Measurements from ENCODE around the gene UBE2D2.

Gene UBE2D2

GRCh38 chr5:139633295-139634027, 72.3 kb downstream of the UBE2D2 start:
- Histone ChIP-seq H3K36me3 (ENCODE audit: control insufficient read depth in 1 of 2, insufficient read depth in 2 of 2, low read length in 2 of 2) (peaks cover 8 to 21% of the 10 kb centered on the region in 2 donors), H3K9ac (ENCODE audit: low read depth in 1 of 2, low read length in 2 of 2) (no peak overlapping the region), H3K27me3 (ENCODE audit: control insufficient read depth in 1 of 2, insufficient read depth in 2 of 2, low read length in 2 of 2) (no peaks in the 10 kb centered on the region), H3K9me3 (ENCODE audit: control insufficient read depth in 1 of 2, low read length in 2 of 2) (no peaks in the 10 kb centered on the region), H3K27ac (ENCODE audit: low read depth, low read length) (no peak overlapping the region), H3K4me3 (ENCODE audit: low read depth in 1 of 2, low read length in 2 of 2) (no peak overlapping the region), H3K4me1 (ENCODE audit: control insufficient read depth in 1 of 2, insufficient read depth in 2 of 2, low read length in 2 of 2) (peaks cover 32 to 36% of the 10 kb centered on the region in 2 donors)

- H3K27ac ChIP-seq (ENCODE audit: low read depth, low read length) = no peak overlapping the region
- no peaks in the 10 kb centered on the region for H3K9me3 ChIP-seq (ENCODE audit: control insufficient read depth in 1 of 2, low read length in 2 of 2)
- H3K4me3 ChIP-seq (ENCODE audit: low read depth in 1 of 2, low read length in 2 of 2) = no peak overlapping the region
- peaks cover 8 to 16% of the 10 kb centered on the region in 2 donors for H3K36me3 ChIP-seq (ENCODE audit: control insufficient read depth in 1 of 2, insufficient read depth in 2 of 2, low read length in 2 of 2)
- no peaks in the 10 kb centered on the region for H3K27me3 ChIP-seq (ENCODE audit: control insufficient read depth in 1 of 2, insufficient read depth in 2 of 2, low read length in 2 of 2)
- peaks cover 38 to 41% of the 10 kb centered on the region in 2 donors for H3K4me1 ChIP-seq (ENCODE audit: control insufficient read depth in 1 of 2, insufficient read depth in 2 of 2, low read length in 2 of 2)
- no peak overlapping the region for H3K9ac ChIP-seq (ENCODE audit: low read depth in 1 of 2, low read length in 2 of 2)
These were observed 72.8 kb downstream of the UBE2D2 start for GRCh38 chr5:139634028-139634325.

- Histone ChIP-seq H3K27me3 (ENCODE audit: control insufficient read depth in 1 of 2, insufficient read depth in 2 of 2, low read length in 2 of 2) (no peaks in the 10 kb centered on the region), H3K4me1 (ENCODE audit: control insufficient read depth in 1 of 2, insufficient read depth in 2 of 2, low read length in 2 of 2) (peaks cover 40 to 45% of the 10 kb centered on the region in 2 donors), H3K36me3 (ENCODE audit: control insufficient read depth in 1 of 2, insufficient read depth in 2 of 2, low read length in 2 of 2) (peaks cover 4 to 11% of the 10 kb centered on the region in 2 donors), H3K9ac (ENCODE audit: low read depth in 1 of 2, low read length in 2 of 2) (no peak overlapping the region), H3K27ac (ENCODE audit: low read depth, low read length) (no peak overlapping the region), H3K4me3 (ENCODE audit: low read depth in 1 of 2, low read length in 2 of 2) (no peak overlapping the region), H3K9me3 (ENCODE audit: control insufficient read depth in 1 of 2, low read length in 2 of 2) (no peaks in the 10 kb centered on the region)
These were observed 73.4 kb downstream of the UBE2D2 start for GRCh38 chr5:139634541-139634940.

- H3K27ac ChIP-seq (ENCODE audit: low read depth, low read length) = no peak overlapping the region
- no peaks in the 10 kb centered on the region for H3K9me3 ChIP-seq (ENCODE audit: control insufficient read depth in 1 of 2, low read length in 2 of 2)
- H3K4me1 ChIP-seq (ENCODE audit: control insufficient read depth in 1 of 2, insufficient read depth in 2 of 2, low read length in 2 of 2) = peaks cover 44 to 49% of the 10 kb centered on the region in 2 donors
- no peak overlapping the region for H3K9ac ChIP-seq (ENCODE audit: low read depth in 1 of 2, low read length in 2 of 2)
- peaks cover 3 to 6% of the 10 kb centered on the region in 2 donors for H3K36me3 ChIP-seq (ENCODE audit: control insufficient read depth in 1 of 2, insufficient read depth in 2 of 2, low read length in 2 of 2)
- no peaks in the 10 kb centered on the region for H3K27me3 ChIP-seq (ENCODE audit: control insufficient read depth in 1 of 2, insufficient read depth in 2 of 2, low read length in 2 of 2)
- H3K4me3 ChIP-seq (ENCODE audit: low read depth in 1 of 2, low read length in 2 of 2) = no peak overlapping the region
These were observed 74.1 kb downstream of the UBE2D2 start for GRCh38 chr5:139635191-139635590.

- H3K36me3 ChIP-seq (ENCODE audit: control insufficient read depth in 1 of 2, insufficient read depth in 2 of 2, low read length in 2 of 2) = peaks cover 2 to 3% of the 10 kb centered on the region in 2 donors
- no peaks in the 10 kb centered on the region for H3K9me3 ChIP-seq (ENCODE audit: control insufficient read depth in 1 of 2, low read length in 2 of 2)
- H3K4me3 ChIP-seq (ENCODE audit: low read depth in 1 of 2, low read length in 2 of 2) = peak overlapping the region in 1 of 2 donors; percentile 66
- peak overlapping the region in 1 of 2 donors; percentile 30 for H3K9ac ChIP-seq (ENCODE audit: low read depth in 1 of 2, low read length in 2 of 2)
- H3K4me1 ChIP-seq (ENCODE audit: control insufficient read depth in 1 of 2, insufficient read depth in 2 of 2, low read length in 2 of 2) = peaks cover 44 to 49% of the 10 kb centered on the region in 2 donors
- H3K27me3 ChIP-seq (ENCODE audit: control insufficient read depth in 1 of 2, insufficient read depth in 2 of 2, low read length in 2 of 2) = no peaks in the 10 kb centered on the region
- H3K27ac ChIP-seq (ENCODE audit: low read depth, low read length) = peak overlapping the region; percentile 65
These were observed 74.6 kb downstream of the UBE2D2 start for GRCh38 chr5:139635606-139636206.

- peak overlapping the region; percentile 65 for H3K27ac ChIP-seq (ENCODE audit: low read depth, low read length)
- no peaks in the 10 kb centered on the region for H3K9me3 ChIP-seq (ENCODE audit: control insufficient read depth in 1 of 2, low read length in 2 of 2)
- H3K4me3 ChIP-seq (ENCODE audit: low read depth in 1 of 2, low read length in 2 of 2) = peak overlapping the region; percentile 66 to 72
- peaks cover 44 to 52% of the 10 kb centered on the region in 2 donors for H3K4me1 ChIP-seq (ENCODE audit: control insufficient read depth in 1 of 2, insufficient read depth in 2 of 2, low read length in 2 of 2)
- H3K27me3 ChIP-seq (ENCODE audit: control insufficient read depth in 1 of 2, insufficient read depth in 2 of 2, low read length in 2 of 2) = no peaks in the 10 kb centered on the region
- peaks cover 2 to 3% of the 10 kb centered on the region in 2 donors for H3K36me3 ChIP-seq (ENCODE audit: control insufficient read depth in 1 of 2, insufficient read depth in 2 of 2, low read length in 2 of 2)
- peak overlapping the region in 1 of 2 donors; percentile 30 for H3K9ac ChIP-seq (ENCODE audit: low read depth in 1 of 2, low read length in 2 of 2)
These were observed 75.2 kb downstream of the UBE2D2 start for GRCh38 chr5:139636207-139636792.

GRCh38 chr5:139636975-139637408, 75.9 kb downstream of the UBE2D2 start:
- Histone ChIP-seq H3K4me1 (ENCODE audit: control insufficient read depth in 1 of 2, insufficient read depth in 2 of 2, low read length in 2 of 2) (peaks cover 44 to 57% of the 10 kb centered on the region in 2 donors), H3K36me3 (ENCODE audit: control insufficient read depth in 1 of 2, insufficient read depth in 2 of 2, low read length in 2 of 2) (peaks cover 0 to 3% of the 10 kb centered on the region in 2 donors), H3K27me3 (ENCODE audit: control insufficient read depth in 1 of 2, insufficient read depth in 2 of 2, low read length in 2 of 2) (no peaks in the 10 kb centered on the region), H3K4me3 (ENCODE audit: low read depth in 1 of 2, low read length in 2 of 2) (peak overlapping the region; percentile 66 to 72), H3K27ac (ENCODE audit: low read depth, low read length) (peak overlapping the region; percentile 92), H3K9me3 (ENCODE audit: control insufficient read depth in 1 of 2, low read length in 2 of 2) (no peaks in the 10 kb centered on the region), H3K9ac (ENCODE audit: low read depth in 1 of 2, low read length in 2 of 2) (peak overlapping the region; percentile 40 to 48)

- H3K27ac ChIP-seq (ENCODE audit: low read depth, low read length) = peak overlapping the region; percentile 92
- peaks cover 47 to 62% of the 10 kb centered on the region in 2 donors for H3K4me1 ChIP-seq (ENCODE audit: control insufficient read depth in 1 of 2, insufficient read depth in 2 of 2, low read length in 2 of 2)
- H3K27me3 ChIP-seq (ENCODE audit: control insufficient read depth in 1 of 2, insufficient read depth in 2 of 2, low read length in 2 of 2) = no peaks in the 10 kb centered on the region
- peak overlapping the region; percentile 63 to 66 for H3K4me3 ChIP-seq (ENCODE audit: low read depth in 1 of 2, low read length in 2 of 2)
- peak overlapping the region; percentile 48 to 63 for H3K9ac ChIP-seq (ENCODE audit: low read depth in 1 of 2, low read length in 2 of 2)
- H3K36me3 ChIP-seq (ENCODE audit: control insufficient read depth in 1 of 2, insufficient read depth in 2 of 2, low read length in 2 of 2) = peaks cover 0 to 2% of the 10 kb centered on the region in 2 donors
- no peaks in the 10 kb centered on the region for H3K9me3 ChIP-seq (ENCODE audit: control insufficient read depth in 1 of 2, low read length in 2 of 2)
These were observed 76.4 kb downstream of the UBE2D2 start for GRCh38 chr5:139637438-139638089.

GRCh38 chr5:139638090-139638735, 77.1 kb downstream of the UBE2D2 start:
- H3K4me3 ChIP-seq (ENCODE audit: low read depth in 1 of 2, low read length in 2 of 2) = peak overlapping the region; percentile 63 to 66
- H3K9ac ChIP-seq (ENCODE audit: low read depth in 1 of 2, low read length in 2 of 2) = peak overlapping the region; percentile 33 to 63
- H3K27me3 ChIP-seq (ENCODE audit: control insufficient read depth in 1 of 2, insufficient read depth in 2 of 2, low read length in 2 of 2) = no peaks in the 10 kb centered on the region
- H3K9me3 ChIP-seq (ENCODE audit: control insufficient read depth in 1 of 2, low read length in 2 of 2) = no peaks in the 10 kb centered on the region
- peaks cover 53 to 68% of the 10 kb centered on the region in 2 donors for H3K4me1 ChIP-seq (ENCODE audit: control insufficient read depth in 1 of 2, insufficient read depth in 2 of 2, low read length in 2 of 2)
- peak overlapping the region; percentile 92 for H3K27ac ChIP-seq (ENCODE audit: low read depth, low read length)
- no peaks in the 10 kb centered on the region for H3K36me3 ChIP-seq (ENCODE audit: control insufficient read depth in 1 of 2, insufficient read depth in 2 of 2, low read length in 2 of 2)
